ENCODE results near the gene EPHX1.

GRCh38 chr1:225886159-225887029 lies 76.5 kb downstream of the EPHX1 start:
- TF ChIP-seq, protein P1, sequence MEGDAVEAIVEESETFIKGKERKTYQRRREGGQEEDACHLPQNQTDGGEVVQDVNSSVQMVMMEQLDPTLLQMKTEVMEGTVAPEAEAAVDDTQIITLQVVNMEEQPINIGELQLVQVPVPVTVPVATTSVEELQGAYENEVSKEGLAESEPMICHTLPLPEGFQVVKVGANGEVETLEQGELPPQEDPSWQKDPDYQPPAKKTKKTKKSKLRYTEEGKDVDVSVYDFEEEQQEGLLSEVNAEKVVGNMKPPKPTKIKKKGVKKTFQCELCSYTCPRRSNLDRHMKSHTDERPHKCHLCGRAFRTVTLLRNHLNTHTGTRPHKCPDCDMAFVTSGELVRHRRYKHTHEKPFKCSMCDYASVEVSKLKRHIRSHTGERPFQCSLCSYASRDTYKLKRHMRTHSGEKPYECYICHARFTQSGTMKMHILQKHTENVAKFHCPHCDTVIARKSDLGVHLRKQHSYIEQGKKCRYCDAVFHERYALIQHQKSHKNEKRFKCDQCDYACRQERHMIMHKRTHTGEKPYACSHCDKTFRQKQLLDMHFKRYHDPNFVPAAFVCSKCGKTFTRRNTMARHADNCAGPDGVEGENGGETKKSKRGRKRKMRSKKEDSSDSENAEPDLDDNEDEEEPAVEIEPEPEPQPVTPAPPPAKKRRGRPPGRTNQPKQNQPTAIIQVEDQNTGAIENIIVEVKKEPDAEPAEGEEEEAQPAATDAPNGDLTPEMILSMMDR (IDR thresholded peaks at IDR 0.05), result no peak
- no peak for TF ChIP-seq ZFX (IDR thresholded peaks at IDR 0.05; ENCODE audit: borderline replicate concordance)
